GM12873 (cell line): ENCODE data around the gene CD300LD.

Experiments
- TF ChIP-seq, protein P1 (sequence below): IDR thresholded peaks from 2 replicates; pipeline ENCODE4 v1.5.1; 2012; ENCODE audit warnings: low read depth, mild to moderate bottlenecking, moderate library complexity, low read length, control low read depth; ENCODE audit not compliant: insufficient read depth; ENCODE audit errors: missing control alignments

CD300LD gene

DNA sequence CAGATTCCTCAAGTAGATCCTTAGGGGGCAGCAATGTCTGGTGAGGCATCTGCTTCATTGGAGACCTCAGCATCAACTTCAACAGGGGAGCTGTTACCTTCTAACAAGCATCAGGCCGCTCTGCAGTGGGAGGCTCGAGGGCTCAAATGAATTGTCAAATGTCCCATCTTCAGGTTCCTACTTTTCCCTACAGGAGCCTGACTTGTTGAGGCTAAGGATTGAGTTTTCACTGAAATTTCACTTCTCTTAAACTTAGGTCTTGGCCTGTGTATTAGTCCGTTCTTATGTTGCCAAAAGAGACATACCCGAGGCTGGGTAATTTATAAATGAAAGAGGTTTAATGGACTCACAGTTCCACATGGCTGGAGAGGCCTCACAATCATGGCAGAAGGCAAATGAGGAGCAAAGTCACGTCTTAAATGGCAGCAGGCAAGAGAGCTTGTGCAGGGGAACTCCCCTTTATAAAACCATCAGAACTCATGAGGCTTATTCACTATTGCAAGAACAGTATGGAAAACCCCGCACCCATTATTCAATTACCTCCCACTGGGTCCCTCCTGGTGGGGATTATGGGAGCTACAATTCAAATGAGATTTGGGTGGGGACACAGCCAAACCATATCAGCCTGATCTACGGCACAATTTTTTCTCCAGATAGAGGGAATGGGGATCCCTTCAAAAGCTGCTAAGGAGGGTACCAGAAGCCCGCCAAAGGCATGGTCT is 5.1 kb upstream of the CD300LD start:
- TF ChIP-seq, protein P1, sequence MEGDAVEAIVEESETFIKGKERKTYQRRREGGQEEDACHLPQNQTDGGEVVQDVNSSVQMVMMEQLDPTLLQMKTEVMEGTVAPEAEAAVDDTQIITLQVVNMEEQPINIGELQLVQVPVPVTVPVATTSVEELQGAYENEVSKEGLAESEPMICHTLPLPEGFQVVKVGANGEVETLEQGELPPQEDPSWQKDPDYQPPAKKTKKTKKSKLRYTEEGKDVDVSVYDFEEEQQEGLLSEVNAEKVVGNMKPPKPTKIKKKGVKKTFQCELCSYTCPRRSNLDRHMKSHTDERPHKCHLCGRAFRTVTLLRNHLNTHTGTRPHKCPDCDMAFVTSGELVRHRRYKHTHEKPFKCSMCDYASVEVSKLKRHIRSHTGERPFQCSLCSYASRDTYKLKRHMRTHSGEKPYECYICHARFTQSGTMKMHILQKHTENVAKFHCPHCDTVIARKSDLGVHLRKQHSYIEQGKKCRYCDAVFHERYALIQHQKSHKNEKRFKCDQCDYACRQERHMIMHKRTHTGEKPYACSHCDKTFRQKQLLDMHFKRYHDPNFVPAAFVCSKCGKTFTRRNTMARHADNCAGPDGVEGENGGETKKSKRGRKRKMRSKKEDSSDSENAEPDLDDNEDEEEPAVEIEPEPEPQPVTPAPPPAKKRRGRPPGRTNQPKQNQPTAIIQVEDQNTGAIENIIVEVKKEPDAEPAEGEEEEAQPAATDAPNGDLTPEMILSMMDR = no peak

DNA sequence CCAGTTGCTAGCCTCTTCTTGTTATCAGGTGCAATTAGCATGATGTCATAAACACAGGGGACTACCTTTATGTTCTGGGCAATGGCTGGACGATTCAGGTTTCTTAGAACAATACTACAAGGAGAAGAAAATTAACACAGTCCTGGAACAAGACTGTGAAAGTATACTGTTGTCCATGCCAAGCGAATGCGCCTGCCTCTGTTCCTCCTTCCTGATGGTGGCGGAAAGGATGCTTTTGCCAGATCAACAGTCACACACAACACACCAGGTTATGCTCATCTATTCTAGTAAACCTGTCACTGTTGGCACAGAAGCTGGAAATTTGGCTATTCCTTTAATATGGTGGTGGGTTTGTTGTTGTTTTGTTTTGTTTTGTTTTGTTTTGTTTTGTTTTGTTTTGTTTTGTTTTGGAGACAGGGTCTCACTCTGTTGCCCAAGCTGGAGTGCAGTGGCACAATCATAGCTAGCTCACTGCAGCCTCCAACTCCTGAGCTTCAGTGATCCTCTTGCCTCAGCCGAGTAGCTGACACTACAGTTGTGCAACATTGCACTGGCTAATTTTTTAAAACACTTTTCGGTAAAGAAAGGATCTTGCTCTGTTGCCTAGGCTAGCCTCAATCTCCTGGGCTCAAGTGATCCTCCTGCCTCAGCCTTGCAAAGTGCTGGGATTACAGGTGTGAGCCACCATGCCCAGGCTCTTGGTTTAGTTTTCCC is 3.1 kb upstream of the CD300LD start:
- TF ChIP-seq, protein P1 = no peak

DNA sequence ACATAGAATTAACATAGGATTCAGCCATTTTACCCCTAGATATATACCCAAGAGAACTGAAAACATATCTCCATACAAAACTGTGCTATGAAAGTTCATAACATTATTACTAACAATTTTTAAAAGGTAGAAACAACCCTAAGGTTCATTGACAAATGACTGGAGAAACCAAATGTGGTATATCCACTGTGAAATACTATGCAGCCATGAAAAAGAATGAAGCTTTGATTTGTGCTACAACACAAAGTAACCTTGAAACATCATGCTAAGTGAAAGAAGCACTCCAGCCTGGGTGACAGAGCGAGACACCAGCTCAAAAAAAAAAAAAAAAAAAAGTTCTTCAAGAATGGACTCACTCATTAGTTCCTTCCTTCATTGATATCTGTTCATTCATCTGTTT is 580 bp downstream of the CD300LD start:
- TF ChIP-seq, protein P1 = no peak

DNA sequence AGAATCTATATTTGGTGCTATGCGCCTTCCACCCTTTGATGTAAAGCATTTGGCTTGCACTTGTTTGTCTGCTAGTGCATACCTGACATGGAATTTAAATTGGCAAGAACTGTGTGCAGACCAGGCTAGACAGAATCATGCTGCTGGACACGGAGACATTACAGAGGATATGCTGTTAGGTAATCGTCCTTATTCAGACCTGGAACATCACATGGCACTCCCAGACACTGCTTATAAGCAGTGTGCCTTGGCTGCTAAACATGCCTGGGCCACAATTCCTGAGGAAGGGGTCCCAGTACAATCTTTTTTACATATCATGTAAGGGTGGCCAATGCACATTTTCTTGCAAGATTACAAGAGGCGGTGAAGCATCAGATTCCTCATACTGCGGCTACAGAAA is 6.4 kb downstream of the CD300LD start:
- TF ChIP-seq, protein P1 = no peak

DNA sequence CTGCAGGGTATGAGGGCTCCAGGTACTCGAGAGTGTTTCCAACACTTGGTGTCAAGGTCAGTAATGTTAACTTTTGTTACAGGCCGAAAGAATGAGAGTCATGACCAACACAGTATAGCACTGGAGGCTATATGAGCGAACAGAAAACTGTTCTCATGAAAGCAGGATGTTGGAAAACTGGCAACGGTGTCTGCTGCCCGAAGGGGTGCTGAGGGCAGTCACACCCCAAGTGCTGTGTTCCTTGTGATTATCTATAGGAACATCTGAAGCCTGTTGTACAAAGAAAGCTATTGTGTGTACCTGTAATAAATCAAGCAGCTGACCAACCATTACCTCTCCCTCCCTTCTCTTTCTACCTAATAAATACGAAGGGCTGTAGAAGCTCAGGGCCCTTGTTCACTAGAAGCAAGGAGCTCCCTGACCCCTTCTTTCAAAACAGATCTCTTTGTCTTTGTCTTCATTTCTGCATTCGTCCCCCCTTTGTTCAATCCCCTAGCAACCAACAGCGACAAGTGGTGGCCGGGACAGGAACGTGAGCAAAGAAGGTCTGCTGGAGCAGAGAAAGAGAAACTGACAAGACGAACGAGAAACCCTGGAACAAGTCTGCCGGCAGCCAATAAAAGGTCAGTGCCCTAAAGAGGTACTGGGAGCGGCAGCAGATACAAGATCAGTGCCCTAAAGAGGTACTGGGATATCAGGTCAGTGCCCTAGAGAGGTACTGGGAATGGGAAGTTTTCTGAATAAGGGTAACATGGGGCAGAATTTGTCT is 7.6 kb downstream of the CD300LD start:
- TF ChIP-seq, protein P1 = no peak

DNA sequence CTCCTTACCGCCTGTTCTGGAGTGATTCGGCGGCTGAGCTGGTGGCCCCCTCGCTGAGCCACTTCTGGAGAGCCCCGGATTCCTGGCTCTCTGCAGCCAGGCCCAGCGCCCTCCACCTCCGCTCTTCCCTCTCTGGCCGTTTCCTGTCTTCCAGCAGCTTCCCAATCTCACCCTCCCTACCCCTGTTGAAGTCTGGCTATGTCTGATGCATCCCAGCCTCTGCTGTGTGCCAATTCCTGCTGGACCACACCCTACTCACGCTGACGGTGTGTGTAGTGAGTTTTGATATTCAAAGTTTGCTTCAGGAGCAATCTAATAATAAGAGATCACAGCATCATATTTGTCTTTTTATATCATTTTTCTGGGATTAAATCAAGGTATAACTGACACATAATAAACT is 9.4 kb downstream of the CD300LD start:
- TF ChIP-seq, protein P1 = no peak

DNA sequence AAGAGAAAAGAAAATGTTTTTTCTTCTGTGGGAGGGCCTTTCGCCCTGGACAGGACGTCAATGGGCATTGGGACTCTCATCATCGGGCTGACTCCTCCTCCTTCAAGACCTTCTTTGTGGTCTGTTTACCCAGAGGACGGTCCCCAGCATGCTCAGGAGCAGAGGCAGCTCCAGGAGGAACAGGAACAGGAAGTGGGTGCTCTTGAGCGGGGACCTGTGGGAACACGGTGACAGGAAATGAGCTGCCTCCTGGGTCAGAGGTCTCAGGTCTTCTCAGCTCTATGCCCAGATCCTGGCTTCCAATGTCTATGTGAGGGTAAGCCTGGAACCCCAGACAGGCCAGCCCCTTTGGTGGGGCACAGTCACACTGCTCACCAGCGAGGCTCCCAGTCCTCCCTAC is 12.2 kb downstream of the CD300LD start:
- TF ChIP-seq, protein P1 = no peak
